NOMO-1 (cell line): ENCODE results near the gene SOD1.

Experiments used
- DNase-seq, 2 experiments: peaks; one replicate each; lab custom pipeline; 2025; ENCODE audit not compliant: unreplicated experiment in 2 of 2; lab: John Stamatoyannopoulos, UW

The SOD1 gene

GRCh38 chr21:31678478-31678877 lies 19.0 kb downstream of the SOD1 start:
- DNase-seq, result no peak

GRCh38 chr21:31682620-31683019 lies 23.1 kb downstream of the SOD1 start:
- DNase-seq, result no peak

- no peak for DNase-seq
Measured at GRCh38 chr21:31683029-31683428, 23.5 kb downstream of the SOD1 start.

- DNase-seq, result no peak
Measured at GRCh38 chr21:31684918-31685317, 25.4 kb downstream of the SOD1 start.

- no peak for DNase-seq
Measured at GRCh38 chr21:31686272-31686915, 26.9 kb downstream of the SOD1 start.

GRCh38 chr21:31687108-31687507 lies 27.6 kb downstream of the SOD1 start:
- DNase-seq, result no peak

GRCh38 chr21:31688603-31689368 lies 29.3 kb downstream of the SOD1 start:
- no peak for DNase-seq

GRCh38 chr21:31693222-31693621 lies 33.7 kb downstream of the SOD1 start:
- DNase-seq, result no peak

GRCh38 chr21:31696424-31696823 lies 36.9 kb downstream of the SOD1 start:
- no peak for DNase-seq

GRCh38 chr21:31698461-31698860 lies 39.0 kb downstream of the SOD1 start:
- no peak for DNase-seq

GRCh38 chr21:31700040-31700439 lies 40.5 kb downstream of the SOD1 start:
- DNase-seq, result no peak

GRCh38 chr21:31706562-31706961 lies 47.1 kb downstream of the SOD1 start:
- DNase-seq, result no peak

- DNase-seq, result no peak
Measured at GRCh38 chr21:31707499-31707898, 48.0 kb downstream of the SOD1 start.

GRCh38 chr21:31708541-31708940 lies 49.0 kb downstream of the SOD1 start:
- no peak for DNase-seq

GRCh38 chr21:31710586-31710985 lies 51.1 kb downstream of the SOD1 start:
- no peak for DNase-seq

GRCh38 chr21:31711326-31711725 lies 51.8 kb downstream of the SOD1 start:
- DNase-seq, result no peak

- DNase-seq, result no peak
Measured at GRCh38 chr21:31711745-31712285, 52.3 kb downstream of the SOD1 start.

GRCh38 chr21:31713115-31713514 lies 53.6 kb downstream of the SOD1 start:
- DNase-seq, result no peak

GRCh38 chr21:31713973-31714740 lies 54.7 kb downstream of the SOD1 start:
- no peak for DNase-seq

GRCh38 chr21:31714741-31715365 lies 55.4 kb downstream of the SOD1 start:
- no peak for DNase-seq

- no peak for DNase-seq
Measured at GRCh38 chr21:31716106-31716505, 56.6 kb downstream of the SOD1 start.
